Fibroblast of lung (primary cell): Measurements from ENCODE around the gene APMAP.

Experiments used
- CTCF ChIP-seq, 2 donors: IDR thresholded peaks in 1 of 2; conservative IDR thresholded peaks in 1 of 2; 1 replicate in 1 of 2; 2 replicates in 1 of 2; pipeline ENCODE4 v1.5.1; 2011 to 2012; ENCODE audit warnings: low read length in 2 of 2, control low read depth in 1 of 2, inconsistent platforms in 1 of 2, low read depth in 1 of 2, mild to moderate bottlenecking in 1 of 2
- EZH2 ChIP-seq: IDR thresholded peaks from 2 replicates; pipeline ENCODE4 v1.5.1; 2012; ENCODE audit warnings: low read length, control low read depth, mild to moderate bottlenecking; ENCODE audit errors: missing control alignments

DNA sequence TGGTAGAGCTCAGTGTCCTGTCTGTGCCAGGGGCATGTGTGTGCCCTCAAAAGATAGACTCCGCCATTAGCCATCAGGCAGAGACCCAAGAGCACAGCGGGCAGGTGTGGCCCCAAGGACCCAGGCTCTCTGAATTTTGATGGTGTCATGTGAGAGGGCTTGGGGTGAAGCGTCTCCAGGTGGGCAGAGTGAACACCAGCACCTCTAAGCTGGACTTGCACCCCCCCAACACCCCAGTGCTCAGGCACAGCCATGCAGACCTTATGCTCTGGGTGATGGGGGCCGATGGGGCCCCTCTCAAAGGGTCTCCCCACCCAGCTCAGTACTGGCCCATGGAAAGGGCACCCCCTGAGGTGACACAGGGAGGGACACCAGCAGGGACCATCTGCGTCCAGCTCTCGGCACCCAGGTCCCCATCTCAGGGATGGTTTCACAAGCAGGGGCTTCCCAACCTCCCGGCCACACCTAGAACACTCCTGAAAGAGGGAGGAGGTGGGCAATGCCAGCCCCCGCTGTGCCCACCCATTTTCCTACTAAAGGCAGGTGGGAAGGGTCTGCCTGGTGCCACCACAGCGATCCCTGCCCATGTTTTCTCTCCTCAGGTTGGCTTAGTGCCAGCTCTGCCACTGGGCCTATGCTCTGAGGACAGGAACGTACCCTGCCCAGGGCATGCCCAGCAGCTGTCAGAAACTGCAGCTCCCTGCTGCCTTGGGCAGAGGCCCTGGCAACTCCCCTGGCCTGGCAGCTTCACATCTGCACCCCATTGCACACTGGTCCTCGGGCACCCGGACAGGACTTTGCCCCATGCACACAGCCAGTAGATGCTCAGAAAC is 40.0 kb downstream of the APMAP start:
- no peak for TF ChIP-seq CTCF (conservative IDR thresholded peaks at IDR 0.05 in 1 of 2, IDR thresholded peaks at IDR 0.05 in 1 of 2; ENCODE audit: low read depth in 1 of 2, low read length in 2 of 2)
- TF ChIP-seq EZH2 = no peak
